CD4-positive, alpha-beta T cell (primary cell): ENCODE data around the gene TSPAN18. TPM values are rescaled to one million over a fixed set of nuclear protein-coding genes. Genes with fewer than 3 reads are reported as not detected.

Experiments used
- ATAC-seq: fragments of 200-7000 bp; cut with Tn5 transposase; one replicate; pipeline ENCODE4 v1.10.0; 2022; ENCODE audit warnings: mild to moderate bottlenecking; ENCODE audit not compliant: poor library complexity
- CTCF ChIA-PET: fragments of 350-600 bp; sonication (Branson Sonifier 250); formaldehyde crosslinking; loops from one replicate; lab custom pipeline; 2021; ENCODE audit warnings: antibody characterized with exemption, inconsistent platforms; lab: Charles Lee
- POLR2A ChIA-PET: fragments of 350-600 bp; sonication (Branson Sonifier 250); formaldehyde crosslinking; loops from one replicate; lab custom pipeline; 2021; ENCODE audit warnings: antibody characterized with exemption, inconsistent platforms; lab: Charles Lee
- DNase-seq, 14 experiments: peaks; one replicate each; pipeline ENCODE4 v3.0.0-alpha.2; 2013 to 2020; ENCODE audit warnings: mixed read lengths in 2 of 14
- H3K27ac ChIP-seq, 2 donors: one replicate each; pipeline versions ENCODE4 v1.5.1 to v1.7.0; 2013; ENCODE audit warnings: low read length in 2 of 2, low read depth in 1 of 2, mild to moderate bottlenecking in 1 of 2
- H3K27me3 ChIP-seq, 2 experiments: 1 replicate in 1 of 2; 2 replicates in 1 of 2; pipeline versions ENCODE4 v1.6.1 to v1.7.0; 2013; ENCODE audit warnings: low read length in 2 of 2, control low read depth in 1 of 2, mild to moderate bottlenecking in 1 of 2, moderate library complexity in 1 of 2; ENCODE audit not compliant: insufficient read depth in 2 of 2, control insufficient read depth in 1 of 2
- H3K36me3 ChIP-seq: one replicate; pipeline ENCODE4 v1.6.1; 2013; ENCODE audit warnings: low read length, control low read depth; ENCODE audit not compliant: insufficient read depth
- H3K4me1 ChIP-seq: one replicate; pipeline ENCODE4 v1.6.1; 2013; ENCODE audit warnings: low read length, control low read depth; ENCODE audit not compliant: insufficient read depth
- H3K4me3 ChIP-seq: one replicate; pipeline ENCODE4 v1.5.1; 2013; ENCODE audit warnings: mild to moderate bottlenecking, low read length, moderate library complexity
- H3K9me3 ChIP-seq, 2 experiments: 1 replicate in 1 of 2; 2 replicates in 1 of 2; pipeline versions ENCODE4 v1.6.1 to v1.7.0; 2013; ENCODE audit warnings: low read length in 2 of 2, mild to moderate bottlenecking in 2 of 2, control low read depth in 1 of 2, moderate library complexity in 1 of 2; ENCODE audit not compliant: control insufficient read depth in 1 of 2, insufficient read depth in 1 of 2
- H3K27ac Mint-ChIP-seq: one replicate; pipeline ENCODE4 v1.8.0; 2020; ENCODE audit warnings: mixed read lengths
- H3K27me3 Mint-ChIP-seq: one replicate; pipeline ENCODE4 v1.8.0; 2021; ENCODE audit warnings: mixed read lengths
- H3K36me3 Mint-ChIP-seq: one replicate; pipeline ENCODE4 v1.8.0; 2021; ENCODE audit warnings: low read depth, mixed read lengths
- H3K4me1 Mint-ChIP-seq: one replicate; pipeline ENCODE4 v1.8.0; 2021; ENCODE audit warnings: low read depth, mixed read lengths
- H3K4me3 Mint-ChIP-seq: one replicate; pipeline ENCODE4 v1.8.0; 2020; ENCODE audit warnings: mild to moderate bottlenecking, mixed read lengths
- H3K9me3 Mint-ChIP-seq: one replicate; pipeline ENCODE4 v1.8.0; 2020; ENCODE audit warnings: mixed read lengths
- intact Hi-C, 2 experiments: fragments of 100-400 bp; cut with DNase I in 1 of 2; cut with micrococcal nuclease in 1 of 2; formaldehyde crosslinking; loops; one replicate each; pipeline versions ENCODE4 v1.15.1 to v1.9.0; 2023 to 2025; cut with DNase I, micrococcal nuclease
- total RNA-seq, 174 experiments: library from RNA in 2 of 174; stranded (reverse) in 2 of 174; gene quantifications; one replicate each; pipeline ENCODE4 v1.2.3 and lab custom pipeline; 2021 to 2026
- TF ChIP-seq, protein P1 (sequence below): fragments of 200-600 bp; IDR thresholded peaks from one replicate; pipeline ENCODE4 v1.8.0; 2022; ENCODE audit warnings: antibody characterized with exemption, mild to moderate bottlenecking

Gene TSPAN18
- total RNA-seq, 2 experiments from 2014 or later: 23.0 to 25.3 TPM

GRCh38 chr11:44862558-44863101 is 135.9 kb downstream of the TSPAN18 start:
- H3K27ac Mint-ChIP-seq: peak overlapping the region; percentile 45
- no peak for DNase-seq

DNA sequence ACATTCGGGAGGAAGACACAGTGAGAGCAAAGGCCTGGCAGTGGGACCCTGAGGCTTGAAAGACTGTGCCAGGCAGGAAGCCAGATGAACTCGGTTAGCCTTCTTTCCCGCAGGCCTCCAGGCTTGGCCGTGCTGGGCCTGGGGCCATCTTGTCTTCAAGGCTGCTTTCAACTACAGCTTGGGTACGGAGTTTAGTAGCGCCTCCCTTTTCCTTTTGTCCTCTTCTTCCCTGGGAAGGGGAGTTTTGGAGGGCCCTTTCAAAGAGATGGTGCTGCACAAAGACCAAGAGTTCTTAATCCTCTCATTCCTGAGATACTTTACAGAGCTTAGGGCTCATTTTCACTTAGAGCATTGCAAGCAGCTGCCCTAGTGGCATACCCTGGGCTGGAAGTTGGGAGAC is 136.5 kb downstream of the TSPAN18 start:
- H3K4me1 Mint-ChIP-seq: peaks cover 24% of the 10 kb centered on the region
- Histone ChIP-seq H3K4me3 (no peak overlapping the region), H3K27me3 (no peaks in the 10 kb centered on the region), H3K36me3 (peaks cover 10% of the 10 kb centered on the region), H3K9me3 (no peaks in the 10 kb centered on the region), H3K4me1 (peaks cover 34% of the 10 kb centered on the region), H3K27ac (no peak overlapping the region)
- no peaks in the 10 kb centered on the region for H3K9me3 Mint-ChIP-seq
- no peak overlapping the region for H3K27ac Mint-ChIP-seq
- POLR2A ChIA-PET: no interaction called here
- CTCF ChIA-PET: no interaction called here
- no peak overlapping the region for H3K4me3 Mint-ChIP-seq
- H3K36me3 Mint-ChIP-seq: peaks cover 5% of the 10 kb centered on the region
- no peaks in the 10 kb centered on the region for H3K27me3 Mint-ChIP-seq
- ATAC-seq: no peak
- TF ChIP-seq, protein P1, sequence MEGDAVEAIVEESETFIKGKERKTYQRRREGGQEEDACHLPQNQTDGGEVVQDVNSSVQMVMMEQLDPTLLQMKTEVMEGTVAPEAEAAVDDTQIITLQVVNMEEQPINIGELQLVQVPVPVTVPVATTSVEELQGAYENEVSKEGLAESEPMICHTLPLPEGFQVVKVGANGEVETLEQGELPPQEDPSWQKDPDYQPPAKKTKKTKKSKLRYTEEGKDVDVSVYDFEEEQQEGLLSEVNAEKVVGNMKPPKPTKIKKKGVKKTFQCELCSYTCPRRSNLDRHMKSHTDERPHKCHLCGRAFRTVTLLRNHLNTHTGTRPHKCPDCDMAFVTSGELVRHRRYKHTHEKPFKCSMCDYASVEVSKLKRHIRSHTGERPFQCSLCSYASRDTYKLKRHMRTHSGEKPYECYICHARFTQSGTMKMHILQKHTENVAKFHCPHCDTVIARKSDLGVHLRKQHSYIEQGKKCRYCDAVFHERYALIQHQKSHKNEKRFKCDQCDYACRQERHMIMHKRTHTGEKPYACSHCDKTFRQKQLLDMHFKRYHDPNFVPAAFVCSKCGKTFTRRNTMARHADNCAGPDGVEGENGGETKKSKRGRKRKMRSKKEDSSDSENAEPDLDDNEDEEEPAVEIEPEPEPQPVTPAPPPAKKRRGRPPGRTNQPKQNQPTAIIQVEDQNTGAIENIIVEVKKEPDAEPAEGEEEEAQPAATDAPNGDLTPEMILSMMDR: no peak
- intact Hi-C loops: no loop called here
- no peak for DNase-seq

More at GRCh38 chr11:44862558-44863101, 135.9 kb downstream of the TSPAN18 start:
- Histone ChIP-seq H3K4me3 (no peak overlapping the region), H3K4me1 (peaks cover 34% of the 10 kb centered on the region), H3K27me3 (no peaks in the 10 kb centered on the region), H3K36me3 (peaks cover 9% of the 10 kb centered on the region), H3K27ac (no peak overlapping the region), H3K9me3 (no peaks in the 10 kb centered on the region)
- intact Hi-C loops: no loop called here
- H3K4me3 Mint-ChIP-seq: no peak overlapping the region
- no peaks in the 10 kb centered on the region for H3K27me3 Mint-ChIP-seq
- TF ChIP-seq, protein P1: no peak
- ChIA-PET CTCF (interaction anchor here (0.9 kb wide), 2 partner anchors 32 to 245 kb away, joined by 3 to 4 read pairs; no protein-coding TSS in a partner anchor), POLR2A (interaction anchor here (0.6 kb wide), 1 partner anchor 311 kb away, joined by 3 read pairs; no protein-coding TSS in a partner anchor)
- H3K9me3 Mint-ChIP-seq: no peaks in the 10 kb centered on the region
- H3K4me1 Mint-ChIP-seq: peaks cover 29% of the 10 kb centered on the region
- no peak for ATAC-seq
- peaks cover 2% of the 10 kb centered on the region for H3K36me3 Mint-ChIP-seq

DNA sequence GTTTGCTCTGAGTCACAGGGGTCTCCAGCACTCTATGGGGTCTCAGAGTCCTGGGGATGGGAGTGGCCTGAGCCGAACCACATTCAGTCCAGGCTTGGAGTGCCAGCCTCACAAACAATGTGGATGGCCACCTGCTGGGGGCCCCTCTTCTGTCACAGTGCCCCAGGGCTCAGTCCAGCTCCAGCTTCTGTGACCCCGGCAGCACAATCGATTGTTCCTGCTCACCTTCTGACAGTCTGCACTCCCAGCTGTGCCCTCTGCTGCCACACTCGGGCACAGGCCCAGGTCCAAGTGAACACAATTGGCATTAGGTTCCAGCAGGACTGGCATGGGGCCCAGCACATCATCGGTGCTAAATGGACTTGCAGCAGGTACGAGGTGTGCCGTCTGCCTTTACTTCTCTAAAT is 139.1 kb downstream of the TSPAN18 start:
- Mint-ChIP-seq H3K4me1 (peaks cover 13% of the 10 kb centered on the region), H3K27me3 (no peaks in the 10 kb centered on the region), H3K4me3 (no peak overlapping the region), H3K9me3 (no peaks in the 10 kb centered on the region), H3K27ac (no peak overlapping the region), H3K36me3 (peaks cover 15% of the 10 kb centered on the region)
- ChIA-PET POLR2A (no interaction called here), CTCF (no interaction called here)
- no peak overlapping the region for H3K4me3 ChIP-seq
- peaks cover 12% of the 10 kb centered on the region for H3K36me3 ChIP-seq
- TF ChIP-seq, protein P1: no peak
- ATAC-seq (no peak), DNase-seq (no peak)
- peaks cover 20% of the 10 kb centered on the region for H3K4me1 ChIP-seq
- no peak overlapping the region for H3K27ac ChIP-seq
- no peaks in the 10 kb centered on the region for H3K27me3 ChIP-seq
- peaks cover 4 to 11% of the 10 kb centered on the region in 2 experiments for H3K9me3 ChIP-seq
- intact Hi-C loops: no loop called here
